GM18502 (cell line): ENCODE measurements around the gene MTMR3.

Source experiments
- ATAC-seq: cut with Tn5 transposase; IDR thresholded peaks from one replicate; pipeline ENCODE4 v1.9.1; 2021; ENCODE audit warnings: mild to moderate bottlenecking; ENCODE audit not compliant: unreplicated experiment, poor library complexity

The MTMR3 gene

GRCh38 chr22:30020511-30020910 is 137.5 kb downstream of the MTMR3 start:
- ATAC-seq = no peak

GRCh38 chr22:30021338-30021737 is 138.4 kb downstream of the MTMR3 start:
- ATAC-seq = no peak

DNA sequence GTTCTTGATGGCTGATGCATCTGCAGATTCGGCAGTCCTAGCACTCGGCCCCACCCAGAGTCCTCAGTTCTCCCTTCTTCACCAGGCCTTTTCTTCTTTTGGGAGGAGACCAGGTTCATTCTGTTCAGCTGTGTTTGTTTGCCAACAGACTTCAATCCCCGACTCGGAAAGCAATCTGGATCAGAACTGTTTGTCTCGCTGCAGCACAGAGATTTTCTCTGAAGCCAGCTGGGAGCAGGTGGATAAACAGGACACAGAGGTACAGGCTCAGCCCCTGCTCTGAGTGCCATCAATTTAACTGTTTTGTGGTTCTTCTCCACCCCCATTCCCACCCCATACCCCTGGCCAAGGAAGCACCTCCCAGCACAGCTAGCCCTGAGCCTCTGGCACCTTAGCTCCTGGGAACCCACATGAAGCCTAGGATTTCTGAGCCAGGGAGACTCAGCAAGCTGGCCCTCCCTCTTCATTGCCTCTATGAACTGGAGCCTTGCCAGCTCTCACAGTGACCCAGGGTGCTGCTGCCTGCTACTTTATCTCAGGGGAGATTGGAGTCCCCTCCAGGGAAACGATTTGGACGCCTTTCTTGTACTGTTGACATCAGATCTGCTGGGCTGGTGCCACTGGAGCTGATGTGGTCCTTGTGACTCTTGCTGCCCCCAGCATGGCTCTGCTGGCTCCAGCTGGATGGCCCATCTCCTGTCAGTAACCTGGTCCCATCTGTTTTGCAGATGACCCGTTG is 139.1 kb downstream of the MTMR3 start:
- no peak for ATAC-seq

- no peak for ATAC-seq
Observed at GRCh38 chr22:30023099-30023660, 140.2 kb downstream of the MTMR3 start.

DNA sequence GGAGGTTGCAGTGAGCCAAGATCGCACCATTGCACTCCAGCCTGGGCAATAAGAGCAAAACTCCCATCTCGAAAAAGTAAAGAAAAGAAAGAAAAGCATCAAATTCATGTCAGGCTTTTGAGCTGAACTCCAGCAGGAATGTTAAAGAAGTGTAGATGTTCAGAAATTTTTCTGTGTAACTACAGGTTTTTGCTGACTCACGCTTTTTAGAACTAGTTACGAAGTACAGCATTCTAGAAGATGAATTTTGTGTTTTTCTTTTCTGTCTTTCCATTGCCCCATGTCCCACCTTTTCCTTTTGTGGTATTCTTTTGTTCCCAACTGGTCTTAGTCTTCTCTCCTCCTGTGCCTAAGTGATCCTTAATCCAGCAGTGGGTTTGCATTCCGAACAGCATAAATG is 141.3 kb downstream of the MTMR3 start:
- no peak for ATAC-seq

- ATAC-seq = no peak
Observed at GRCh38 chr22:30025221-30025620, 142.2 kb downstream of the MTMR3 start.

DNA sequence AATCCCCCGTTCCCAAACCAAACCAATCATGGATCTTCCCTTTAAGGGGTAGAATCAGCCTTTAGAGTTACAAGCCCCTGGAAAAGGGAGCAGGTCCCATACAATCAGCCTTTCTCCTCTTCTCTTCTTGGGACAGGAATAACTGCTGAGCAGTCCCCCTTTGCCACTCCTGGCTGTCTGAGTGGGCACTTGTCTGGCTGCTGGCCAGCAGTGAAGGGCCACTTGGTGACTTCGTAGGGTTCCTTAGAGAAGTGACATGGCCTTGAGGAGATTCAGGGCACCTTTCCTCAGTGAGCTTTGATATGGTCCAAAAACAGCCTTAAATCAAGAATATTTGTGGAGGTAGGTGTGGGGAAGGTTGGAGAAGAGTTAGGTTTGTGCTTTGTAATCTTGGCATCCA is 143.8 kb downstream of the MTMR3 start:
- no peak for ATAC-seq

GRCh38 chr22:30027169-30027568 is 144.2 kb downstream of the MTMR3 start:
- no peak for ATAC-seq

DNA sequence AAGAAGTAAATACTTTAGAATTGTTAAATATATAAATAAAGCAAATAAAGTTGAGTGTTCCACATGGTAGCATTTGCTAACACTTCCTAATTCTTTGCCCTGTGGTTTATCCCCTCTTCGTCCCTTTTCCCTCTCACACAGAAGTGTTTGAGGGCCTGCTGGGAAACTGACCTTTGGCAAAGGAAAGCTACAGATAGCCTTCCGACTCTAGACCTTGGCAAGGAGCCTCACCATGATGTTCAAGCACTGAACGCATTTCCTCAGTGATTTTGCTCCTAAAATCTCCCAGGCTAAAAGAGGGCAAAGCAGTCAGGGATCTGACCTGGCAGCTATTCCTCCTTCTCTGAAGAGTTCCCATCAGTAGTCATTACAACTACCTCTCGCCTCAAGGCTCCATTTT is 144.8 kb downstream of the MTMR3 start:
- ATAC-seq = no peak

DNA sequence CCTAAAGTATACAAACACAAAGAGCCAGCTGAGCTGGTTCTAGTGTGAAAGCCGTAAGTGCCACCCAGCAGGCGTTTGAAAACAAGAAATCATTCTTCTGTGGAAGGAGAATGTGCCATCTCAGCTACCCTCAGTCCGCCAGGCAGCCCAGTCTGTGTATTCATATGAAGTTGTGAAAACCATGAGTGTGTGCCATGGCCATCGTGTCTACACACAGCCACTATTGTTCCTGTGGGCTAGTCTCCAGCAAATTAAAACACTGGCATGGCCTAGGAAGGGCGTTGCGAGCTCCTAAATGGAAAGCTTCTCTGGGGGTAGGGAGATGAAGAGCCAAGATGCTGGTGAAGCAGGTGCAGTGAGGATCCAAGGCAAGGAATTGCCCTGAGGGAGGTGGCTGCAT is 145.8 kb downstream of the MTMR3 start:
- ATAC-seq = no peak

DNA sequence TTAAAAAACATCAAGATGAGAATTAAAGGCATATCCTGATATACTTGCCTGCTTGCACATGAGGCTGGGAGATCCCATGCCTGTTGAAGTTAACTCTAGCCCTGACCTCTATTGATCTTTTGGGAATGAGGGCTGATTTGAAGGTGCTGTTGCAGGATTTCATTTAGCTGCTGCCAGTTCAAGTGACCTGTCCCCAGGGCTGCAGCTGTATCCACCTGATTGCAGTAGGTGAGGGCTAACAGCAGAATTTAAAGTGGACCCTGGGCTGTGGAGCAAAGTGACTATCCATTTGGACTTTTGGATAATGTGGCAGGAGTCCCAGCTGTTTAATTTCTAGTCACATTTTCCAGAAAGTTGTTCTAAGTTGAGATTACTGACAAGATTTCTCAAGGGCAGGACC is 146.5 kb downstream of the MTMR3 start:
- ATAC-seq = no peak

- ATAC-seq = no peak
Observed at GRCh38 chr22:30030329-30030728, 147.4 kb downstream of the MTMR3 start.

DNA sequence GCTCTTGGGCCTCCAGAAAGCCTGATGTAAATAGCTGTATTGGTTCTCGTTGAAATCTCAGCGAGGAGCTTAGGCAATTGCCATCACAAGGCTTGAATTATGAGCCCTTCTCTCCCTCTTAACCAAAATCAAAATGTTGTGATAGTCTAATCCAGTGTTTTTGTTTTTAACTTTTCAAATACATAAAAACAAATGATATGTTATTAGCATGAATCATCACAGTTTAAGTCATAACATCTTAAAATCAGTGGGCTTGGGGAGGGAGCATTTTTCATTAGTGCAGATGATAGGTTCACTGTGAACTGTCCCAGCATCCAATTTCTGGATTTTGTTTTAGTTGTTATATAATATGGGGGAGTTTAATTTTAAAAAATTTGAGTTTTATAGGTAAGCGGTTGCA is 148.4 kb downstream of the MTMR3 start:
- no peak for ATAC-seq

GRCh38 chr22:30031764-30032455 is 148.9 kb downstream of the MTMR3 start:
- no peak for ATAC-seq

DNA sequence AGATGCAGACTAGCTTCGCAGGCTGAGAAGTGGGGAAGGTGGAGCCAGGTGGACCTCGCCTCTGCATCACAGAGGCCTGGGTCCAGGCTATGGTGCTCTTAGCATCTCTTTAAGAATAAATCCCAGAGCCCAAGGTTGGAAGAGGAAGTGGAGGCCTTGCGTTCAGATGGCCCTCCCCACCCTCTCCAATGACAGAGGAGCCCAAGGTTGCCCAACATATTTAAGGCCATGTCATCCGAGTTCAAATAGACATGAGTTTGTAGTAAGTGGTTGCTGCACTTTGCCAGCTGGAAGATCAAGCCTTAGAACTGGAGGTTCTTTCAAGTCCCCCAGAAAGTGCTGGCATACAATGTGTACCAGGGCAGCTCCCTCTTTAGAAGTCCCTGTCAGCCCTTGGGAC is 150.2 kb downstream of the MTMR3 start:
- ATAC-seq = no peak

GRCh38 chr22:30033901-30034300 is 150.9 kb downstream of the MTMR3 start:
- no peak for ATAC-seq

DNA sequence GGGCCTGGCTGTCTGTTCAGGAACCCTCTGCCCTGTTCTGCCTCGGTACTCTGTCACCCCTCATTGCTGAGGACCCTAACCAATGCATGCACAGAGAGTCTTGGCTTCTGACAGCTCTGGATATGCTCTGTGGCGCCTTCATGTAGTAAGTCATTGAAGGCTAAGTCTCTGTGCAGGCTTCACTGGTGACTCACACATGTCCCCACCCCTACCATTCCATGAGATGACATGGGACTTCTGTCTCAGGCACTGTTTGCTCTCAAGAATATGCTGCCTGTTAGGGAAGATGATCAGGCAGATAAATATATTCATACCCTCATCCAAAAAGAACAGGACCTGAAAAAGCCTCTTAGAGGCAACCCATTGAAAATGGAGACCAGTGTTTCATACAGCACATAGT is 153.7 kb downstream of the MTMR3 start:
- no peak for ATAC-seq

- ATAC-seq = no peak
Observed at GRCh38 chr22:30038219-30038618, 155.2 kb downstream of the MTMR3 start.

GRCh38 chr22:30040499-30041260 is 157.7 kb downstream of the MTMR3 start:
- ATAC-seq = no peak

DNA sequence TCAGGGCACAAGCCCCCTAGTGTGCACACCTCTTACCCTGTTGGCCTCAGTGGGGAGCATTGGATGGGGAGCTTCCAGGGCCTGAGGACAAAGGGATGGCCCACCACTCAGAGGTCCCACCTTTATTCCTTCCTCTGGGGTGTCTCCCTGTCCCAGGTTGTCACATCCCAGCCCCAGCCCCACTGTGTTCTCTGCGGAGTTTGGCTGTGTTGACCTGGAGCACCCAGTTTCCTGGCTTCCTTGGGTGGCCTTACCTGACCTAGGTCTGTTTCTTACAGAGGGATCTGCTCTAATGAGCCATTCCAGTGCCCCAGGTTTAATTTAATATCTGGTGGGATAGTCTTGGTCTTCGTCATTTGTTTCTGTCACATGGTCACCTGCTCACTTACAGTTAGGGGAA is 158.5 kb downstream of the MTMR3 start:
- no peak for ATAC-seq

GRCh38 chr22:30041881-30042280 is 158.9 kb downstream of the MTMR3 start:
- no peak for ATAC-seq
